ENCODE results near the gene CHADL.

DNA sequence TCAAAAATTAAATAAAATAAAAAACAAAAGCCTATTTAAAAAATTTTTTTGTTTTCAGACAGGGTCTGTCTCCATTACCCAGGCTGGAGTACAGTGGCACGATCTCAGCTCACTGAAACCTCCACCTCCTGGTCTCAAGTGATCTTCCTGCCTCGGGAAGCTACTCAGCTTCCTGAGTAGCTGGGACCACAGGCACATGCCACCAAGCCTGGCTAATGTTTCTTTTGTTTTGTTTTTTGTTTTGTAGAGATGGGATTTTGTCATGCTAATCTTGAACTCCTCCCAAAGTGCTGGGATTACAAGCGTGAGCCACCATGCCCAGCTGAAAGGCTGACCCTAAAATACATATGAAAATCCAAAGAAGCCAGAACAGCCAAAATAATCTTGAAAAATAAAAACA, 56.1 kb downstream of the CHADL start:
- no peak for TF ChIP-seq EZH2 (IDR thresholded peaks at IDR 0.05)
- no peak for TF ChIP-seq POLR2AphosphoS5 (IDR thresholded peaks at IDR 0.05; ENCODE audit: borderline replicate concordance, low read depth, low read length)

Measured in SK-N-MC (cell line).